ENCODE measurements around the gene DNAJA3.
A peak's percentile ranks its signal among the peaks of the same experiment; 100 is the strongest.

DNAJA3 gene

DNA sequence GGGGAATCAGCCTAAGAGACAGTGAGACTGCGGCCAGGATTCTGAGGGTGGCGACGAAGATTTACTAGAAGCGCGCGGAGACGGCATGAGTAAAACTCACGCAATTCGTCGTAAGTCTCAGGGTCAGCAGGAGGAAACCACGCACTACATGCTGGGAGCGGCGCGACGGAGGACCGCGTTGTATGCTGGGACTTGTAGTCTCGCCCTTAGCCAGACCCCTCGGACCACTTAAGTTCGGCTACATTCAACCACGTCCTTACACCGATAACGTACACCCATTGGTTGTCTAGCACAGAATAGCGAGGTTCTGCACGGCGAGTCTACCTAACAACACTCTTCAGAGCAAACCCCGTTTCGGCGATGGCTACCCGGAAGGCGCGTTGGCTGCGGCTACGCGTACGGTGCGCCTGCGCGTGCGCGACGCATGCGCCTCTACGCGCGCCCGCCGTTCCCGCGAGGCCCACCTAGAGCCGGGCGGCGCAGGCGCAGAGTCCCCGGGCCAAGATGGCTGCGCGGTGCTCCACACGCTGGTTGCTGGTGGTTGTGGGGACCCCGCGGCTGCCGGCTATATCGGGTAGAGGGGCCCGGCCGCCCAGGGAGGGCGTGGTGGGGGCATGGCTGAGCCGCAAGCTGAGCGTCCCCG is at the start of gene DNAJA3:
Gene DNAJA3 (plus strand): TSS at position 491 of the 643 bp plus-strand sequence. CDS start 14 bp downstream, at position 505.
- ATAC-seq (ENCODE audit: low read depth): peak; percentile 93
- TF ChIP-seq, protein P1, sequence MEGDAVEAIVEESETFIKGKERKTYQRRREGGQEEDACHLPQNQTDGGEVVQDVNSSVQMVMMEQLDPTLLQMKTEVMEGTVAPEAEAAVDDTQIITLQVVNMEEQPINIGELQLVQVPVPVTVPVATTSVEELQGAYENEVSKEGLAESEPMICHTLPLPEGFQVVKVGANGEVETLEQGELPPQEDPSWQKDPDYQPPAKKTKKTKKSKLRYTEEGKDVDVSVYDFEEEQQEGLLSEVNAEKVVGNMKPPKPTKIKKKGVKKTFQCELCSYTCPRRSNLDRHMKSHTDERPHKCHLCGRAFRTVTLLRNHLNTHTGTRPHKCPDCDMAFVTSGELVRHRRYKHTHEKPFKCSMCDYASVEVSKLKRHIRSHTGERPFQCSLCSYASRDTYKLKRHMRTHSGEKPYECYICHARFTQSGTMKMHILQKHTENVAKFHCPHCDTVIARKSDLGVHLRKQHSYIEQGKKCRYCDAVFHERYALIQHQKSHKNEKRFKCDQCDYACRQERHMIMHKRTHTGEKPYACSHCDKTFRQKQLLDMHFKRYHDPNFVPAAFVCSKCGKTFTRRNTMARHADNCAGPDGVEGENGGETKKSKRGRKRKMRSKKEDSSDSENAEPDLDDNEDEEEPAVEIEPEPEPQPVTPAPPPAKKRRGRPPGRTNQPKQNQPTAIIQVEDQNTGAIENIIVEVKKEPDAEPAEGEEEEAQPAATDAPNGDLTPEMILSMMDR (IDR thresholded peaks at IDR 0.05; ENCODE audit: poor library complexity, severe bottlenecking): no peak
- peak within 1 kb of the TSS; percentile 79 for H3K27ac ChIP-seq (ENCODE audit: poor library complexity, severe bottlenecking)

DNA sequence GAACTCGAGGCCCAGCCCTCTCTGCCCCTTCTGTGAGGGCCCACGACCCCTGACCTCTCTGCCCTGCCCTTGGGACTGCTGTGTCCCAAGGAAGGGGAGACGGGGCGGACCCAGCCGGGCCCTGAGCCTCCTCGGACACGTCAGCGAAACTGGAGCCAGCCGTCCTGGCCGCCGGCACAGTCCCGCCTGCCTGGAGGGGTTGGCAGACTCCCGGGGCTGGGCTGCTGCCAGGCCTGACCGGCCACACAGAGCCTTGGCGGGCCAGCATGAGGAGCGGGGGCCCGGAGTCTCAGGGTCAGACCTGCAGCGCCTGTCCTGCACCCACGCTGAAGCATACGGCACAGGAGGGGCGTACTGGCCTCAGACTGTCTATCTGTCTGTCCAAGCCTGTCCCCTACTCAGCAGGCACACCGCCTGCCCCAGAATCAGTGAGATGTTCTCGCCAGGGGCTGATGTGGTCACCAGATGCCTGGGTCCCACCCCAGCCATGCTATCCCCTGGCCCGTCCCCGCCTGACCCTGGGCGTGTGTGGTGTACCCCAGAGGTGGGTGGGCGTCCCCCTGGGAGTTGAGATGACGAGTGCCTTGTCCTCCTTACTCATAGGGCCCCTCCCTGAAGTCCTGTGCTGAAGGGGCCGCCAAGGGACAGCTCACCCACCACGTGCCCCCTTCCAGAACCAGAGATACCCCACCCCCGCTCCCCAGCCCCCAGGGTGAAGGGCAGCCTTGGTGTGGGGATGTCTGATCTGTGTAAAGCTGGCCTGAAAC is 49.4 kb upstream of the DNAJA3 start:
- Histone ChIP-seq H3K4me3 (ENCODE audit: severe bottlenecking) (no peak overlapping the region), H3K9me3 (ENCODE audit: severe bottlenecking) (no peaks in the 10 kb centered on the region)

More for the DNA sequence above, at the start of gene DNAJA3:
- H3K36me3 ChIP-seq (ENCODE audit: low read depth): peaks cover 19% of the 10 kb centered on the region
- H3K9me3 ChIP-seq (ENCODE audit: severe bottlenecking): no peaks in the 10 kb centered on the region
- no peaks in the 10 kb centered on the region for H3K27me3 ChIP-seq (ENCODE audit: insufficient read depth, poor library complexity, severe bottlenecking)
- peak within 1 kb of the TSS; percentile 84 for H3K4me3 ChIP-seq (ENCODE audit: severe bottlenecking)
- H3K4me1 ChIP-seq (ENCODE audit: insufficient read depth, poor library complexity, severe bottlenecking): peaks cover 10% of the 10 kb centered on the region
- DNase-seq (ENCODE audit: low spot score): peak; percentile 92

DNA sequence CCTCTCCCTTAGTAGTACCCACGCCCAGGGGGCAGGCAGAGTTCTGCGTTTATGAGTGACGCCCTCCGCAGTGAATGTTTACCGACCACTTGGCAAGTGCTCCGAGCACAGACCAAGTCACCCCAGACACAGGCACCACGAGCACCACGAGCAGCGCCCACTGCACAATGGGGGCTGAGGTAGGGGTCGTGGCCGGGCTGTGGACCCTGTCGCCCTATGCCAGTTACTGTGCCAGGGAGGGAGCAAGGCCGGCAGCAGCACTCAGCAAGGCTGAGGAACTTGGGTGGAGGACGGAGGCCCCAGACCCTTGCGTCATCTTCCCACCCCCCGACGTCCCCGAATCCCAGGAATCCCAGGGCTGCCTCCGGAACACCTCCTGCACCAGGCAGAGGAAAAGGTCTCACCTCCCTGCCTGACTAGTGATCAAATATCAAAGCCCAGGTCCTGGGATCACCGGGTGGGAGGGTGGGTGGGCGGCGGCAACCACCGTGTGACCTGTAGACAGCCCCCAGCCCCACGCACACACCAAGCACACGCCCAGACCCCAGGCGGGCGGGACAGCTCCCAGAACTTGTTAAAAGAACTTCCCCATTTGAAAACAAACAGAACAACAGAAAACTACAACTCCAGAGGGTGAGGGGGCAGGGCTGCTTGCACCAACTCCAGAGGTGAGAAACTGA is 48.6 kb upstream of the DNAJA3 start:
- H3K27me3 ChIP-seq (ENCODE audit: insufficient read depth, poor library complexity, severe bottlenecking): no peaks in the 10 kb centered on the region
- no peaks in the 10 kb centered on the region for H3K9me3 ChIP-seq (ENCODE audit: severe bottlenecking)
- peak overlapping the region; percentile 94 for H3K27ac ChIP-seq (ENCODE audit: poor library complexity, severe bottlenecking)
- no peak for ATAC-seq (ENCODE audit: low read depth)
- no peak overlapping the region for H3K4me3 ChIP-seq (ENCODE audit: severe bottlenecking)
- TF ChIP-seq, protein P1 (IDR thresholded peaks at IDR 0.05; ENCODE audit: poor library complexity, severe bottlenecking): no peak
- DNase-seq (ENCODE audit: low spot score): no peak
- peaks cover 50% of the 10 kb centered on the region for H3K4me1 ChIP-seq (ENCODE audit: insufficient read depth, poor library complexity, severe bottlenecking)
- H3K36me3 ChIP-seq (ENCODE audit: low read depth): peaks cover 6% of the 10 kb centered on the region

More for the DNA sequence above, 49.4 kb upstream of the DNAJA3 start:
- peaks cover 50% of the 10 kb centered on the region for H3K4me1 ChIP-seq (ENCODE audit: insufficient read depth, poor library complexity, severe bottlenecking)
- H3K27ac ChIP-seq (ENCODE audit: poor library complexity, severe bottlenecking): peak overlapping the region; percentile 94
- peak; percentile 26 for ATAC-seq (ENCODE audit: low read depth)
- H3K27me3 ChIP-seq (ENCODE audit: insufficient read depth, poor library complexity, severe bottlenecking): no peaks in the 10 kb centered on the region
- DNase-seq (ENCODE audit: low spot score): no peak
- H3K36me3 ChIP-seq (ENCODE audit: low read depth): peaks cover 6% of the 10 kb centered on the region; the same call in 1 of the 2 replicates
- TF ChIP-seq, protein P1 (IDR thresholded peaks at IDR 0.05; ENCODE audit: poor library complexity, severe bottlenecking): no peak

DNA sequence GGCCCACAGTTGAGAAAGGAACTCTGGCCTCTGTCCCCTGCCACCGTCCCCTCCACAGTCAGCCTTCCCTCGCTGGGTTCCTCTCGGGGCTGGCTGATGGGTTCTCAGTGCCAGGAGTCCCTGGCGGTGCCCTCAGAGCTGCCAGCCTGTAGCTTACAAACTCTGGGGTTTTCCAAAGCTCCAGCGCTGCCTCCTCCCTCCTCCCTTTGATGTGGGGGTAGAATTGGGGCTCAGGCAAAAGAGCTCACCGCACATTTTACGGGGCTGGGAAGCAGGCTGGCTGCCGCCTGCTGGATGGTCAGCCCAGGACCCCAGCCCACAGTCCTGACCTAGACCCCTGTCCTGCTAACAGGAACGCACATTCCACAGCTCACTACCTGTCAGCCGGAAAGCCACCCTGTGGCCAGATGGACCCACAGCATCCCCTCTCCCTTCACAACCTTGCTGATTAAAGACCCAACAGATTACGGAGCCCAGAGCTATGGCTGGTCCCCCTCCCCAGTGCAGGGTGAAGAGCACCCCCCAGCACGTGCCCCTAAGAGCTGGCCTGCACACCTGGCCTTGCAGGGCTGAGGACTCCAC is 48.0 kb upstream of the DNAJA3 start:
- H3K4me3 ChIP-seq (ENCODE audit: severe bottlenecking): no peak overlapping the region
- H3K27ac ChIP-seq (ENCODE audit: poor library complexity, severe bottlenecking): peak overlapping the region; percentile 94
- peaks cover 6% of the 10 kb centered on the region for H3K36me3 ChIP-seq (ENCODE audit: low read depth)
- TF ChIP-seq, protein P1 (IDR thresholded peaks at IDR 0.05; ENCODE audit: poor library complexity, severe bottlenecking): peak; percentile 23
- H3K4me1 ChIP-seq (ENCODE audit: insufficient read depth, poor library complexity, severe bottlenecking): peaks cover 48% of the 10 kb centered on the region
- no peaks in the 10 kb centered on the region for H3K27me3 ChIP-seq (ENCODE audit: insufficient read depth, poor library complexity, severe bottlenecking)
- DNase-seq (ENCODE audit: low spot score) (no peak), ATAC-seq (ENCODE audit: low read depth) (no peak)
- H3K9me3 ChIP-seq (ENCODE audit: severe bottlenecking): no peaks in the 10 kb centered on the region
